Right forelimb (tissue), 1 donor: ENCODE data around the gene TCEA3.

Experiments used
- DNase-seq: peaks from one replicate; pipeline ENCODE4 v3.0.0-alpha.2; 2018

Gene TCEA3

DNA sequence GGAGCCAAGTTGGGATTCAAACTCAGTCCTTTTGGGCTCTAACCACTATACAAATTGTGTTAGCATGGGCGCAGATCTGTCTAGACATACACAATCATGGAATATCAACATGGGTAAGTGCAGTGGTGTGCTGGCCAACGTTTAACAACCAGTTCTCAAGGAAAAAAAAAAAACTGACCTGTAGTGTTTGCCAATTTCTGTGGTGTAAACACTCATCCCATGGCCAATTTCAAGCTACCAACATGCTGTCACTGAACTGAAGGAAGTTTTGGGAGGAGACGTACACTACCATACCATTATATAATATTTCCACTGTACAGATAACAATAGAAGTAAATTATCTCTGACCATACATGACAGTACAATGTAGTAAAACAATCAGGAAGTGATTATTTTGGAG is 3.2 kb downstream of the TCEA3 start:
- DNase-seq, result no peak

- no peak for DNase-seq
Measured at GRCh38 chr1:23420778-23421177, 3.8 kb downstream of the TCEA3 start.

DNA sequence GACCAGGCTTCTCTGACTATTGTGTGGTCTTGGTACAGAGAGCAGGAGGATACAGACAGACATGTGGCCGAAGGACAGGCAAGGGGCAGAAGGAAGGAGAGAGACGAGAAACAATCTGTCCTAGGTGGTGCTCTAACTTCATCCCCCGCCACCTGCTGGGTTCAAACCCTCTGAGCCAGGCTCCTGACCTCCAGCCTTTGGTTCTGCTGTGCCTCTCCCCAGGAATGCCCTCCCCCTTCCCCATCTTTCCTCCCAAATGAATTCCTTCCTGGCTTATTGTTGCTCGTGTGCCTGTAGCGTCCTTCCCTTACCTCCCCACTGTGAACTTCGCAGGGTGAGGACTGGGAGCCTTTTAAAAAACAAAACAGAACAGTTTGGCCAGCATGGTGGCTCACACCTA is 5.4 kb downstream of the TCEA3 start:
- DNase-seq, result no peak

- no peak for DNase-seq
Measured at GRCh38 chr1:23417570-23417969, 7.0 kb downstream of the TCEA3 start.

GRCh38 chr1:23416964-23417363 is 7.6 kb downstream of the TCEA3 start:
- no peak for DNase-seq

DNA sequence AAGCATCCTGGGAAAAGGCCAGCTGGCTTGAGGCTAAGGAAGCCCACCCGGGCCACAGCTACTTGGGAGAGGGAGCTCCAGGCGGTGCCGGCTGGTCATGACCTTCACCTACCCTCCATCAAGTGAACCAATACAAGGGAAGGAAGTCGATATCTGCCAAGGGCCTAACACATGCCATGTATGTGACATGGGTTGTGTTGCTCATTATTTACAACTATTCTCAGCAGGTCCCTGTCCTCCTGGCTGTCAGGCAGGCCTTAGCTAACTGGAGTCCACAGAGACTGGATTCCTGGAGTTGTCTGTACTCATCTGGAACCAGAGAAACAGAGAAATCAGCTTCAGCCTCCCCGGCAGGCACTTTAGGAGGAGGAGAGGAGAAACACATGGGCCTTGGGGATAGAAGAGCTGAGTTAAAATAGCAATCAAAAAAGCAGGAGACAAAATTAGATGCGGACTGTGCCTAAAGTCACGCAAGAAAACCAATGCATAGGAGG is 15.7 kb downstream of the TCEA3 start:
- no peak for DNase-seq

- no peak for DNase-seq
Measured at GRCh38 chr1:23407016-23407630, 17.4 kb downstream of the TCEA3 start.

- no peak for DNase-seq
Measured at GRCh38 chr1:23405946-23406345, 18.6 kb downstream of the TCEA3 start.

DNA sequence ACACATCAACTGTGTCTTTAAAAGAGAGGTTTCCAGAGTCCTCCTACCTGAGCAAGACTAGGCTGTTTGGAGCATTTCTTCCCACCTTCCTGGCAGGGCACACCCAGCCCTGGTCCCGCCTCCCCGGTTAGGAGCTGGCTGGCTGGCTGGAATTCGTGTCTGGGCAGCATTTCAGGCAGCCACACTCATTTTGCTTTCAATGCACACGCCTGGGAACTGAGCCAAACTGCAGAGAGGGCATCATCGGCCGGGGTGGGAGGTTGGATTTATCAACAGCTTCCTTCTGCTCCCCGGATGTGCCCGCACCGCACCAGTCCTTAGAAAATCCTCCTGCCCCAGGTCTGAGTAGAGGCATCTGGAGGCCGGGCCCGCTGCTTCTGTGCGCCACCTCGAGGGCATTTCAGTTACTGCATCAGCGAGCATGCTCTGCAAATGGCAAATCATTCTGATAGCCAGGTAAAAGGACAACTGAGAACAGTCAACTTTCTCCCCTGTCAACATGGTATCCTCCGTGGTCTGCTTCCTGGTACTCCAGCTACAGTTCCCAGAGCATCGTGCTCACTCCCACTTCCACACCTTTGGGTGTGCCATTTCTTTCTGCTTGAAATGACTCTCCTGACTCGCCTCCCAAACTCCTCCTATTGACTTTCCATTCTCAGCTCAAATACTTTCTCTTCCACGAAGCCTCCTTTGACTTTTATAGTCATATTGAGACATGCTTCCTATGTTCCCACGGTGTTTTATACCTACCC is 20.6 kb downstream of the TCEA3 start:
- peak; percentile 89 for DNase-seq

DNA sequence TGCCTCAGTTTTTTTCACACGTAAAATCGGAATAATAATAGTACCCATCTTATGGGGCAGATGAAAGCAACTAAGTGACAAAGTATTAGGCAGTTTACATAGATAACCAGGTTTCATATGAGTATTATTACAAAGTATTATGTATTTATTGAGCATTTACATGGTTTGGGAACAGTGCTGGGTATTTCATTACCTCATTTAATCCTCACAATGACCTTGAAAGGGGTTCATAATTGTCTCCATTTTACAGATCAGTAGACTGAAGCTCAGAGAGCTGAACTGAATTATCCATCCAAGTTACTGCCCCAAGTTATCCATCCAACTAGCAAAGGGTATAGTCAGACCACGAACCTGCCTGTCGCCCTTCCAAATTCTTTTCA is 21.2 kb downstream of the TCEA3 start:
- no peak for DNase-seq

DNA sequence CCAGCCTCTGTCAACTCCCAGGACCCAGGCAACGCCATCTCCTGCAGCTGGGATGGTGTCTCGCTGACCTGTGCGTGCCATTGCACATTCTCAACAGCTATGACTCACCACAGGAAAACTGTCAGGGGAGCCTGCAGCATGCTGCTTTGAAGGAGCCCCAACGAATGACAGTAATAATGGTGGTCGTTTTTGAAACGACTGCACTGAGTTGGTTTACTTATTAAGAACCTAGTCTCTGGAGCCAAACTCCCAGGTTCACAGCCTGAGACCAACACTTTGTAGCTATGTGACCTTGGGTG is 21.6 kb downstream of the TCEA3 start:
- DNase-seq, result no peak

DNA sequence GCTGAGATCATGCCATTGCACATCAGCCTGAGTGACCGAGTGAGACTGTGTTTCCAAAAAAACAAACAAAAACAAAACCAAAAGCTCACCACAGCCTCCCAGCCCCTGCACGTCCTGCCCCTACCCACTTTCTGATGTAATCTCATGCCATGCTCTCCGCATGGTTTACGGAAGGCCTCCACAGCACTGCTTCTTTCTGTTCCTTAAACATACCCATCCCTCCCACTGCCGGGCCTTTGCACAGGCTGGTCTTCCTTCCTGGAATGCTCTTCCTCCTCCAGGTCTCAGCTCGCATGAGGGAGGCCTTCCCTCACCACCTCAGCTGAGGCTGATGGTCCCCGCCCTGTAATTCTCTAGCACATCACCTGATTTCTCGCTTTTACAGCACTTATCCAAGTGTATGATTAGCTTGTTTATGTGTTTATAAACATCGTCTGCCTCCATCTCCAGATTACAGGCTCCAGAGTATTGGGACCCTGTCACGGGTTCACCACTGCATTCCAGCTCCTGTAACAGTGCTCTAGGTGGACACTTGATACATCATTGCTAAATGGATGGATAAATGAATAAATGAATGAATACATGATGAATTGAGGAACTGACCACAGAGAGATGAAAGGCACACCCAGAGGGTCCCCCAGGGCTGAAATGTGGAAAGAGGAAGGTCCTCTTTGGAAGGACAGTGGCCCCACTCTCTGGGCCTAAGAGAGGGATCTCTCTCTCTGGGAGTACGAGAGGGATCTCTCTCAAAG is 22.1 kb downstream of the TCEA3 start:
- no peak for DNase-seq

- no peak for DNase-seq
Measured at GRCh38 chr1:23401313-23401712, 23.2 kb downstream of the TCEA3 start.

GRCh38 chr1:23400324-23401114 is 24.0 kb downstream of the TCEA3 start:
- no peak for DNase-seq

DNA sequence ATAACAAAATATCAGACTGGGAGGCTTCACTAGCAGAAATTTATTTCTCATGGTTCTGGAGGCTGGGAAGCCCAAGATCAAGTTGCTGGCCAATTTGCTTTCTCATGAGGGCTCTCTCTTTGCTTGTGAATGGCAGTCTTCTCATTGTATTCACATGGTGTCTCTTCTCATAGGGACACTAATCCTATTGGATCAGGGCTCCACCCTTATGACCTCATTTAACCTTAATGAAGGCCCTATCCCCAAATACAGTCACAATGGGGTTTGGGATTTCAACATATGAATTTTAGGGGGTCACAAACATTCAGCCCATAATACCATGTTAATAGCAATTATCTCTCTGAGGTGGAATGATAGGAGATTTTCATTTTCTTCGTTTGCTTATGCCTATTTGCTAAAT is 25.3 kb downstream of the TCEA3 start:
- DNase-seq, result no peak

DNA sequence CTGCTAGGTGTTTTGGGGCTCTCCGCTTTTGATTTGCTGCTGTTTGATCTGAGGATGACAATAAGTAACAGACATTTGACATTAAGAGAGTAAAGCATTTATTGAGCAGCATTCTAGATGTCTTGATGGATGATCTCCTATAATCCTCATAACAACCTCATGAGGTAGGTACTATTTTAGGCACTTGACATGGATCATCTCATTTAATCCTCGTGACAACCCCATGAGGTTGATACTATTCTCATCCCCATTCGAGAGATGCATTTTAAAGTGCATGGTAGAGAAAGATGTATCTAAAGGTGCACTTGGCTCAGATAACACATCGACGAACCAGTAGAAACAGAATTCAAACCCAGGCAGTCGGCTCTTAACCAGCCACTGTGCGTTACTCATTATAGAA is 26.6 kb downstream of the TCEA3 start:
- no peak for DNase-seq

DNA sequence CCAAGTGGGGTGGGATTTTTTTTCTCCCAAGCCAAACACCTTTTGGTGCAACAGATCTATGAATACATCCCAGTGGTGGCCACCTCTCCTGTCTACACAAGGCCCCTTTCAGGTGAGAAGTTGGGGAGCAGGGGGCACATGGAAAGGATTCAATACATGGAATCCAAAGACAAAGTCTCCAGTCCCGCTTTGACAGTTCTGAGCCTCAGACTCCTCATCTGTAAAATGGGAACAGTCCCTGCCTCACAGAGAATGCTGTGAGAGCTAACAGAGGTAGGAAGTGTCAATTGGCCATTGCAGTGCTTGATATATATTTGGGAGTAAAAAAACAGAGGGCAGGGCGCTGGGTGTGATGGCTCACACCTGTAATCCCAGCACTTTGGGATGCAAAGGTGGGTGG is 28.2 kb downstream of the TCEA3 start:
- DNase-seq, result no peak

DNA sequence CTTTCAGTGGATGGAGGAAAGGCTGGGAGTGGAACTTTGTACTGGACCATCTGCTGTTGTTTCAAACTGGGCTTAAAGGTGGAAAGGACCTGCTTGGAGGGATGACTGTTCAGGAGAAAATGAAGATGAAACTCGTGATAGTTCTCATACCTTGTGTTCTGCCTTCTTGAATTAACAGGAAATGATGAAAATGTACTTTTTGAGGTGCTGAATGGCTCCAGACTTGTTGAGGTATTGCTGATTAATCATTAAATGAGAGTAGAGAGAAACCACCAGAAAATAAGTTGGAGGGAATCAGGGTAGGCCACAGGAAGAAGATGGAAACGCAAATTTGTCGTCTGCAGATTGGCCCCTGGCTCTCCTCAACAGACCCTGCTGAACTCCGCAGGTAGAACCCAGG is 28.7 kb downstream of the TCEA3 start:
- DNase-seq, result no peak

- DNase-seq, result peak; percentile 58
Measured at GRCh38 chr1:23395154-23395724, 29.3 kb downstream of the TCEA3 start.

DNA sequence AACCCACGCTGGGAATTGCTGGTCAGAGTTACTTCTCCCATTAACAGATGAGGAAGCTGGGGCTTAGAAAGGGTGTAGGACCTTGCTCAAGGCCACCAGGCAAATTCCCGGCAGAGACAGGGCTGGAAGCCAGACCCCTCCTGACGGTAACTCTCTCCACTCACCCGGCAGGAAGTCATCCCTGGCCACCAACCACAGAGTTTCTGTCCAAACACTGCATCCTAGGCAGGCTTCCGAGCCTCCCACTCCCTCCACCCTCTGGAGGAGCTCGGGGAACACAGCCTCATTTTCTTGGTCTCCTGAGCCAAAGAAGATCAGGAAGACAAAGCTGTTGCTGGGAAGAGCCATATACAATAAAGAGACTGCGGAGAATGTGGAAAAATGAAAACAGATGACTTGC is 29.9 kb downstream of the TCEA3 start:
- peak; percentile 89 for DNase-seq

- DNase-seq, result no peak
Measured at GRCh38 chr1:23394181-23394580, 30.4 kb downstream of the TCEA3 start.

GRCh38 chr1:23393706-23394105 is 30.8 kb downstream of the TCEA3 start:
- DNase-seq, result no peak
